RWPE2 (cell line): ENCODE measurements around the gene LMOD1.

Experiments used
- ATAC-seq: fragments of 200-7000 bp; cut with Tn5 transposase; 3 replicates; pipeline ENCODE4 v1.9.1; 2021; ENCODE audit warnings: low read depth
- DNase-seq: peaks from one replicate; pipeline ENCODE4 v3.0.0-alpha.2; 2020; ENCODE audit warnings: low spot score
- H3K27ac ChIP-seq: fragments of 450-650 bp; 2 replicates; pipeline ENCODE4 v1.5.1; 2017; ENCODE audit warnings: mild to moderate bottlenecking; ENCODE audit not compliant: poor library complexity, severe bottlenecking
- H3K27me3 ChIP-seq: fragments of 250-450 bp; sonication (Bioruptor Pico); 2 replicates; pipeline ENCODE4 v1.5.1; 2021; ENCODE audit warnings: mild to moderate bottlenecking, moderate library complexity; ENCODE audit not compliant: insufficient read depth, poor library complexity, severe bottlenecking
- H3K36me3 ChIP-seq: fragments of 250-450 bp; sonication (Bioruptor Pico); 2 replicates; pipeline ENCODE4 v1.5.1; 2020; ENCODE audit warnings: low read depth, mild to moderate bottlenecking, moderate library complexity
- H3K4me1 ChIP-seq: fragments of 250-450 bp; sonication (Bioruptor Pico); 2 replicates; pipeline ENCODE4 v1.5.1; 2021; ENCODE audit warnings: mild to moderate bottlenecking, moderate library complexity; ENCODE audit not compliant: insufficient read depth, poor library complexity, severe bottlenecking
- H3K4me3 ChIP-seq: fragments of 250-450 bp; sonication (Bioruptor Pico); 2 replicates; pipeline ENCODE4 v1.5.1; 2021; ENCODE audit warnings: mild to moderate bottlenecking, moderate library complexity; ENCODE audit not compliant: severe bottlenecking
- H3K9me3 ChIP-seq: fragments of 250-450 bp; sonication (Bioruptor Pico); 2 replicates; pipeline ENCODE4 v1.5.1; 2021; ENCODE audit warnings: mild to moderate bottlenecking, moderate library complexity; ENCODE audit not compliant: severe bottlenecking
- CTCF ChIP-seq: fragments of 450-650 bp; IDR thresholded peaks from one replicate; pipeline ENCODE4 v1.5.1; 2017; ENCODE audit warnings: mild to moderate bottlenecking, moderate library complexity; ENCODE audit not compliant: poor library complexity, severe bottlenecking

LMOD1 gene

GRCh38 chr1:201848230-201848629, 98.1 kb downstream of the LMOD1 start:
- Histone ChIP-seq H3K27me3 (no peaks in the 10 kb centered on the region), H3K4me1 (peaks cover 22% of the 10 kb centered on the region), H3K36me3 (peaks cover 74% of the 10 kb centered on the region), H3K9me3 (no peaks in the 10 kb centered on the region), H3K27ac (peak overlapping the region; percentile 78), H3K4me3 (no peak overlapping the region)
- no peak for ATAC-seq
- no peak for DNase-seq
- no peak for TF ChIP-seq CTCF

GRCh38 chr1:201847150-201847549, 99.2 kb downstream of the LMOD1 start:
- TF ChIP-seq CTCF = no peak
- peaks cover 64% of the 10 kb centered on the region for H3K36me3 ChIP-seq
- DNase-seq = no peak
- no peaks in the 10 kb centered on the region for H3K9me3 ChIP-seq
- H3K27ac ChIP-seq = no peak overlapping the region
- ATAC-seq = no peak
- peaks cover 22% of the 10 kb centered on the region for H3K4me1 ChIP-seq
- no peaks in the 10 kb centered on the region for H3K27me3 ChIP-seq
- no peak overlapping the region for H3K4me3 ChIP-seq
